Right renal pelvis (tissue), 4 donors: Measurements from ENCODE around the gene TTN. TPM values are rescaled to one million over a fixed set of nuclear protein-coding genes. Genes with fewer than 3 reads are reported as not detected.

Experiments
- DNase-seq, 4 donors: peaks; one replicate each; pipeline ENCODE4 v3.0.0-alpha.2; 2013; ENCODE audit warnings: low read depth in 4 of 4, low spot score in 3 of 4, missing footprints in 1 of 4
- polyA plus RNA-seq, 4 donors: library from polyadenylated mRNA; unstranded; fragments of 120-200 nt; gene quantifications; one replicate each; pipeline ENCODE4 v1.2.1, GENCODE V29; 2013; ENCODE audit not compliant: insufficient read length in 4 of 4

Gene TTN
- polyA plus RNA-seq, 4 donors = 0.80 to 1.1 (median 0.93) TPM

DNA sequence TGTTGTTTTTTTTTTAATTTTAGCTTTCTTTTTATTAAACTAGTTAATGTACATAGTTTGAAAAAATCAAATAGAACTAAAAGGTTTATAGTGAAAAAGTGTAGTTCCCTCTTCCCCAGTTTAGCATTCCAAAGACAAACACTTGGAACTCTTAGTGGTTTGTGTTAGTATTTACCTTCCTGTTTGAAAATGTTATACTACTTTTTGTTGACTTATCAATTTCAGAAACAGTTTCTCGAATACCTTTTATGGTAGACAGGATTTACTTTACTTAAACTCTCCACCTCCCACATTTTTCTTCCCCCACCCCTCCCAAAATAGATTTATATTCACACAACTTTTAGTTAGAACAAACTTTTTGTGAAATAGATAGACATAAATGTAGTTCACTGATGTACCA, 300.3 kb downstream of the TTN start:
- DNase-seq = no peak

DNA sequence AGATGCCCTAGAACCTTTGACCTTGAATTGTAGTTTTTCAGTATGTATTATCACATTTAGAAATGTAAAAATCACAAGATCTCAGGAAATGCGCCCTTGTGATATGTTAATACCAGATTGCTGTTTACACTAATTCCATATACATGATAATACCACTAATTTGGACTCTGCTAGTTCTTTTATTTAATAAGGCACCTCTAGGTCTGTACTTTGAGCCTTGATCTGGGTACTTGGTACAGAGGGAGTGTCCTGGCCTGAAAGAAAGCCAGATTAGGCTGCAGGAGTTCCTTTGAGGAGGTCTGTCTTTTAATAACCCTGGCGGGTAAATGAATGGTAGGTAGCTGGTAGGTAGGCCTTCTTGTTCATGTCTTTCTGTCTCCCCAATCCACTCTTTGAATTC, 300.7 kb downstream of the TTN start:
- no peak for DNase-seq

DNA sequence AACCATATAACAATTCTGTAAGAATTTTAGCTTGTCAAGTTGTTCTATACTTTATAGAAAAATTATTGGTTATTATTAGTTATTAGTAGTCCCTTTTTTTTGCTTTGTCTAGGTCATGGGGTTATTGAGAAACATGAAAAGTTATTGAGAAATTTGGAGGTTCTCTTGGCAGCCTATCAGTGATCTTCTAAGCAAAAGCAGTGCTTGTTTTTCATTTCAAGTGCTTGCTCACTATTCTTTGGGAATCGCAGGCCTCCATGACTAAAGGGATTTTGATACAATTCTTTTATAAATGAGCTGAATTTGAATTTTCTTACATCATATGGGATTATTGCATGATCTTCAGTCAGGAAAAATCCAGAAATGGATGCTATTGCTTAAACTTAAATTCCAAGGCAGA, 301.1 kb downstream of the TTN start:
- no peak for DNase-seq

DNA sequence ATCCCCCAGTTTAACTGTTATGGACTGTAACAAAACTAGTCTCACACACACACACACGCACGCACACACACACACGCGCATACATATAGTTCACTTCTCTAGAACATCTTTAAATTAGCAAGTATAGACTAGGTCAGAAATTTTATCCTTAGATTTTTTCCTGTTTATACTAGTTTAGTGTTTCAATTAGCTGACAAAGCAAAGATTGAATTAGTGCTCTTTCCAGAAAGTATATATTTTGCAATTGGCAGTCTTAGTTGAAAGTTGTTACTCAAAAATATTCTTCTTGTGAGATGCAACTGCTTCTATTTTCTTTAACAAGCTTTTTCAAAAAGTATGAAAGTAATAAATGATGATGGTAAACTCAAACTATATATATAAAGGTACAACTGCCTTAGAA, 304.5 kb downstream of the TTN start:
- no peak for DNase-seq

DNA sequence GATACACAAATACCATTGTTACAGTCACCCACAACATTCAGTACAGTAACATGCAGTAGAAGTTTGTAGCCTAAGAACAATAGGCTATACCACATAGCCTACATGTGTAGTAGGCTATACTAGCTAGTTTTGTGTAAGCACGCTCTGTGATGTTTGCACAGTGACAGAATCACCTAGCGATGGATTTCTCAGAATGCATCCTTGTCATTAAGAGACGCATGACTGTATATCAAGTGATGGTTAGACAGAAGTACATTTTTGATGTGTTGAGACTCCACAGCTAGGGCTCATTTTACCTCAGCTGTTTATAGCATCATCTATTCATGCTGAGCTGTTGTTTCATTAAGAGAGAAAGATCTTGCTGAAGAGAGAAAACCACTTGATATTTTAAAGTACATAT, 307.6 kb downstream of the TTN start:
- DNase-seq = no peak

DNA sequence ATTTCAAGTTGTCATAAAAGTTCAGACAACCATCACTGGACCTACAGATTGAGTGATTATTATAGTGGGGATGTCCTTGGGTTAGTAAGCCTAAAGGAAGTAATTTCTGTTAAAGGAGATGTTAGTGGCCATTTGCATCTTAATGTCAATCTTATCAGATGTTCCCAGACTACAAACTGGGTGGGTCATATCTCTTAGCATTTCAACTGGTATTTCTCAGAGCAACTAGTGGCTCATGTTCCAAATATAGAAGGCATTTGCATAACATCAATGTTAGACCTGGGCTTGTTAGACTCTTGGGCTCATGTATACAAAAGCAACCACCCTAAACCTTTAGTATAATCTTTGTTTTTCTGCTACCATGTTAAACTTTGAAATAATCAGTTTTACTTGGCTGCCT, 309.1 kb downstream of the TTN start:
- DNase-seq = no peak

DNA sequence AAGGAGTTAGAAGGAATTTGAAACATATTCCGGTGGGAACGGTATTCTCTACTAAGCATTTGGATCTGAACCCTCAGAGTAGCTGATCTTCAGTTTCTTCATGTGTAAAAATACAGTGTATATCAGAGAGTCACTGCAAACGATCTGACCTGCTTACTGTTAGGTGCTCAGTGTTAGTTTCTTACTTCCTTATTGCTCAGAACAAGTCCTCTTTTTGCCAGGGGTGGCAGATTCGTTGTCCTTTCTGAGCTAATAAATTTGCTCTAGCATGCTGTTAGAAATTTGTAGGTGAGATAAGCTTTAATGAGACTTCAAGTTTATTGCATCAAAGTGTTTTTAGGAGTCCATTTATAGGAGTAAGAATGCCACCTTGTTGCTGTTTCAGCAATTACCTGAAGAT, 311.2 kb downstream of the TTN start:
- no peak for DNase-seq

DNA sequence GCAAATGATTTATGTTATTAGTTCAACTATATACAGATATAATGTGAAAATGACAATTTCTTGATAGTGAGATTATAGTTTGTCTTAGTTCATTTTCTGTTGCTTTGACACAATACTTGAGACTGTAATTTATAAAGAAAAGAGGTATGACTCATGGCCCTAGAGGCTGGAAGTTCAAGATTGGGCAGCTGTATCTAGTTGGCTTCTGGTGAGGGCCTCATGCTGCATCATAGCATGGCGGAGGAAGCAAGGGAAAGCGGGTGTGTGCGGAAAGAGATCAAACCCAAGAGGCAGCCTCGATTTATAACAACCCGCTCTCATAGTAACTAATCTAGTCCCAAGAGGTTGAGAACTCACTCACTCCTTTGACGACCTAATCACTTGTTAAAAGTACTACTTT, 315.6 kb downstream of the TTN start:
- no peak for DNase-seq

DNA sequence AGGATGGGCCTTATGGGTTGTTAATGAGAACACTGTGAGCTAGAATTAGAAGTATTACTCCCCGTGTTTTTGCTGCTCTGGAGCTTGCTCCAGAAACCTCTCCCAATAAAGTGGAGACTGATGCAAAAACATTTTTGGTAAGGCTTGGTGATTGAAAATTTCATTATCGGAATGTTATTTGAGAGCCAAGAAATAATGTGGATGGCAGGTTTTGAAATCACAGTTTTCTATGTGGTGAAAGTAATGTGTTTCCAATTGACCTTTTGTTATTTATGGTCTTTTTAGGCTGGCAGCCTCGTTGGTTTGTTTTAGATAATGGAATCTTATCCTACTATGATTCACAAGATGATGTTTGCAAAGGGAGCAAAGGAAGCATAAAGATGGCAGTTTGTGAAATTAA, 321.9 kb downstream of the TTN start:
- DNase-seq = no peak

DNA sequence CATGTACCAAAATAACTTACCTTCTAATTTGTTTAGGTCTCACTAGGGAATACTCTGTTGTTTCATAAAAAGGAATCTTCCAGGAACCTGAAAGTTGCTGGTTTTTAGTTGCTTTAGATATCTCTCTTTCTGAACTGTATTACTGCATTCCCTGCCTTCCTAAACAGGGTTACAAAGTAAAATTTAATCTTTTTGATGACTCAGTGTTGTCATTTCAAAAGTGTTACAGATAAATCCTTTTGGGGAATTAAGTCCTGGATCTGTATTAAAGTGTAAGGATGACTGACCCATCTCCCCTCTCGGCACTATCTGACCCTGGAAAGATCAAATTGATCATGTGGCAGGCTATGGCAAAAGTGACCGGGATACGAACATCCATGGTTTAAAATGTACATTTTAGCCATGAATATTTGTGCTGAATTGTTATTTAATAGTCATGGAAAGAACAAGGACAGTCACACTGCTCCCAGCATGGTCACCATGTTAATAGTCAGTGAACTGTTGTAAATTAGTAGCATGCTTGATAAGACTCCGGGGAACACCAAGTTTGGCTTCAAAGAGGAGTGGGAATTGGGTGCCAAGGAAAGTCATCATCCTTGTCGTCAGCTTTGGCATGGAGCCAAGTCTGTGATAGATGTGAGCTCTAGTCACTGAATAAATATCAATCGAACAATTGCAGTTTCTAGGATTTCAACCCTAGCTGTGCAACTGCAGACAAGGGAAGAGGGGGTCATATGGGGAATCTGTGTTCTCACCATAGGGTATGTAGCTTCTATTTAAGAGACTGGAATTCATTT, 322.8 kb downstream of the TTN start:
- no peak for DNase-seq

DNA sequence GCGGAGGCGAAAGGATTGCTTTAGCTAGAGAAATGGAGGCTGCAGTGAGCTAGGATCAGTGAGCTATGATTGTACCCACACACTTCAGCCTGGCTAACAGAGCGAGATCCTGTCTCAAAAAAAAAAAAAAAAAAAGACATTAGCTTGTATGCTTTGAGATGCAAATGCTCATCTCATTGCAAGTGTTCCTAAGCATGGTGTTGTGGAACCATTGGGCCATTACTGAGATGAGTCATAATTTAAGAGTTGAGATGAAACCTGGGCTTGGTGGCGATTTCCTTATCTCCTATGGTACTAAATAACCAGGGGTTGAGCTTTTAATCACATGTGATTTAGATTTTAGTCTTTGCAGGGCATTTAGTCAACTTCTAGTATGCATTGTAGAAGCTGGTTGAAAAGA, 324.8 kb downstream of the TTN start:
- no peak for DNase-seq

DNA sequence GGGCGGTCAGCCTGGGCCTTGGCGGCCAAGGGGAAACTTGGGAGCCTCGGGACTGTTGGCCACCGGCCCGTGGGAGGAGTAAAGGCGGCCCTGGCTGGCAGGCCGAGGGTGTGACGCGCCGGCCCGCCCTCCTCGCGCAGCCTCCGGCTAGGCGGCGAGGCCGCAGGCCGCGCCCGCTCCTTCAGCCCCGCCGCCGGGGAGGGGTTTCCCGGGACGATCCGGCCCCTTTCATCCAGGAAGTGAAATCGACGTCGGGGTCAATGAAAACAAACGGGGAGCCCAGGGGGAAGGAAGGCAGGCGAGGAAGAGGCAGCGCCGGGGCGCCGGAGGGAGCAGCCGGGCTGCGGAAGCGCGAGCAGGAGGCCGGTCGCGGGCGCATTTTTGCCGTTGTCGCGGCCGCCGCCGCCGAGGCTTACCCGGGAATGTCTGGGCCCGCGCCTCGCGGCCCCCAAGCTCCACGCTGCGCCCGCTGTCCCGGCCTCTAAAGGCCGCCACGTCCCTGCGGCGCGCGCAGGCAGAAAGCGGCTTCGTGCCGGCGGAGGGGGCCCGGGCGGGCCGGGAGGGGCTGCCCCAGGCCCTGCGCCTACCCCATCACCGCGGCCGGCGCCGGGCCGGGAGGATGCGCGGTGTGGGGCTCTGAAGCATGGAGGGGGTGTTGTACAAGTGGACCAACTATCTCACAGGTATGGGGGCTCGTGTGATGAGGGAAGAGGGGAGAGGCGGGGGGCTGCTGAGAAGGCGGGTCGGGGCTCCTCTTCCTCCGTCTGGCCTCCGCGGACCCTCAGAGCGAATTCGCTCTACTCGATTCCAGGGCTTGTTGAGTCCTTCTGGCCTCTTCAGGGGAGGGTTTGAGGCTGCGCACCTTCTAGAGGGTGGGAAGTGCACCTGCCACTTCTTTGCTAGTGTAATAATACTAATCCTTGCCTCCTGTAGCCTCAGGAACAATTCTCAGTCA, 326.7 kb downstream of the TTN start, which contains the start of gene PLEKHA3:
TSS of gene PLEKHA3 (plus strand) at position 231 of the 955 bp plus-strand sequence. CDS start at position 644, 413 bp downstream.
- DNase-seq = peak; percentile 81 to 89 (median 82)

DNA sequence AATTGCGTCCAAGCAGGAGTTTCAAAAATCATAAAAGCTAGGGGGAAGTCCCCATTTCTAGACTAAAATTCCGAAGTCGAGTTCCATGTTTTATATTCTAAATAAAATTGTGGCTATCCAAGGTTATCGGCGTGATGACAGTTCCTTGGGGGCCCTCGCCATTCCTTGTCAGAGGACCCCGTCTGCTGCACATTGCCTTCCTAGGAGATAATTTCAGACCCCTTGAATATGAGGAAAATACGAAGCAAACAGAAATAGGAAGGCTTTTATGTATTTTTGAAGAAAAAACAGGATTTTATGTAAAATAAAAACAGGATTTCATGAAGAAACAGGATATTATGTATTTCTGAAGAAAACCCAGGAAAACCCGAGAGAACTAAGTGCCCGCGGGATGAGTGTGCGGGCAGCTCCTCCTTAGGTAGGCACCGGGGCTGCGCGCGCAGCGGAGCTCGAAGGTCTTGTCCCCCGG, 327.4 kb downstream of the TTN start:
- no peak for DNase-seq

DNA sequence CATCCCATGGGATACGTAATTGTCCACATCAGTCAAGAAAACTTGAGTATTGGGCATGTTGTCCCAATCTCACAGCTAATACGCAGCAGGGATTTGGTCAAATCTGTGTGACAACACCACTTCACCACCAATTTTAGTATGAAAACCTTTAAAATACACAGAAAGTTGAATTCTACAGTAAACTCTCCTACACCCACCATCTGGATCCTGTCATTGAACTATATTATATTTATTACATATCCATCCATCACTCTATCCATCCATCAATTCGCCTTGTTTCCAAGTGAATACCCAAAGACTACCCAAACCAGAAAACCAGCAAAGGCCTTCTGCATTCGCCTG, 328.0 kb downstream of the TTN start:
- DNase-seq = no peak

DNA sequence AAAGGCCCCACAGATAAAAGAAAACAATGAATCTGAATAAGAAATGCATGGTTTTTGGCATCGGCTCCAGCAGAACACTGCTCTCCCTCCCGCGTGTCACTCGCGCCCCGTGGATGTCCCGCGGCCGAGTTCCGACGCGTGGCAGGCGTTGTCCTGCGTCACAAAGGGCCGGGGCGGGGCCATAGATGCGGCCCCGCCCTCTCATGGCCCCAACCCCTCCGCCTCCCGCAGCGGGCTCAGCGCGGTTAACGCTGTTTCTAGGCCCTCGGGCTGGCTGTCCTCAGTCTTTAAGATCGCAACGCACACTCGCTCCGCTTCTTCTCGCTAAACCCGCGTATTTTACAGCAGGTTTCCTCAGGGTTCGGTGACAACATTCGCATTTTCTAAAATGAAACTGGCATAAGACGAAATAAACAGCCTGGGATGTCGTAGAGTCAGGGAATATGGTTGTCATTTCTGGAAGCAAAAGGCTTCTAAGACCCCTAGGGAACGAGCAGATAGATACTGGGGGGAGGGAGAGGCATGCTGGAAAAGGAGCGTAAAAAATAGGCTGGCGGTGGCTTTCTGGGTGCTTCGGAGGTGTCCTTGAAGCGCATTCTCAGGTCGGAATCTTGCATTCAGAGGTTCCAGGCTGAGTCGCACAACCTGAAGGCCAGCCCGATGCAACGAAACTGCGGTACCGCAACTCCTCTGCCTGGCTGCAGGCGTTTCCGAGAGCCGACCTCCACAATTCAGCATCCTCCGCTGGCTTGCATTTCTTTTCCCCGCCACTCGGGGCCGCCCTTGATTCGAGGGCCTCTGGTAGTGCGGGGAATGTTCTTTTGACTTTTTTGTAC, 328.6 kb downstream of the TTN start, which contains the start of gene FKBP7:
TSS of gene FKBP7 (minus strand) at position 162 of the 836 bp plus-strand sequence. CDS start at position 61, 101 bp downstream.
- peak; percentile 67 to 82 (median 74) for DNase-seq

DNA sequence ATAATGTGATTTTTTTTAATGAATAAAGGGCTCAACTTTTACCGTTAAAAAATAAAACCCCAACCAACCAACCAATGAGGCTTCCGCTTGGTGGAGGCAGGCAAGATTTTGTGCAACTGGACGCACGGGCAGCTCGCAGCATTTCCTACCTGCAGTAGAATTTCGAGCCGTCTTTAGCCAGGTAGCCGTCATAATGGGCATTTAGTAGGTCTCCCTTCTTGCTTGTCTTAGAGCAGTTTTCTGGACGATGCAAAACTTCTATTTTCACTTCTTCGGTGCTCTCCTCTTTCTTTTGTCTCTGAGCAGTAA, 329.1 kb downstream of the TTN start:
- DNase-seq = no peak

DNA sequence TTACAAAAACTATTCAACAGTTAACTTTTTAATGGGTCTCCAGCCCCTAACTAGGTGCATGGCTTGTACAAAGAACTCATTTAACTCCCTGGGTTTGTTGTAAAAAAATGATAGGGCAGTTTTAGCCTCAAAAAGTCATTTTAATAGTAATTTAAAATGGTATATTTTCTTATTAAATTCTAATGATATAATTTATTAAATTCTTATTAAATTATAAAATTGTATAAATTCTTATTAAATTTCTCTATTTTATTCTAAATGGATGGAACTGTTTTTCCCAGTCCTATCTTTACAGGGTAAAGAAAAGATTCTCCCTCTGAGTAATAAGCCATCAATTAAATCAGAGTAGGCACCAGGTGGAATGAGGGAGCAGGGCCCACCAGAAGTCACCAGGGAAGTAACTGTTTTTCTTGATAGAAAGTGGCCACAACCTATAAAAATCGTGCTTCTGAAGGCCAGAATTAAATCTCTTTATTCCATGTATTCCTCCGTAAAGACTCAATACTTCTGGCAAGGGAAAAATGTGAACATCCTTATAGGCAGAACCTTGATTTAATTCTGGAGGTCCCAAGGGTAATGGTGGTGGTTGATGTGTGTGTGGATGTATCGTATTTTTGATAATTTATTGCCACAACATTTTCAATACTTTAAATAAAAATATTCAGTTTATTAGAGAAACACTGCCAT, 329.6 kb downstream of the TTN start:
- peak in 2 of 4 donors; percentile 18 to 29 for DNase-seq

DNA sequence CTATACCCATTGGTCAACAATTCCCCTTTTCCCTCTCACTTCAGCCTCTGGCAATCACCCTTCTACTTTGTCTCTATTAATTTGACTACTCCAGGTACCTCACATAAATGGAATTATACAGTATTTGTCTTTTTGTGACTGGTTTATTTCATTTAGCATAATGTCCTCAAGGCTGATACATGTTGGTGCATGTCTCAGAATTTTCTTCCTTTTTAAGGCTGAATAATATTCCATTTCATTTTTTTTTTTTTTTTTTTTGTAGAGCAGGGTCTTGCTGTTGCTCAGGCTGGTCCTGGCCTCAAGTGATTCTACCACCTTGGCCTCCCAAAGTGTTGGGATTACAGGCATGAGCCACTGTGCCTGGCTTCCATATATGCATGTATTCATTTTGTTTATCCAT, 330.7 kb downstream of the TTN start:
- no peak for DNase-seq
